Measurements from ENCODE around the gene GEMIN7. TPM values are rescaled to one million over a fixed set of nuclear protein-coding genes. Genes with fewer than 3 reads are reported as not detected.

The GEMIN7 gene
- total RNA-seq, 1 donor from 2014 or later, result 38.7 TPM

DNA sequence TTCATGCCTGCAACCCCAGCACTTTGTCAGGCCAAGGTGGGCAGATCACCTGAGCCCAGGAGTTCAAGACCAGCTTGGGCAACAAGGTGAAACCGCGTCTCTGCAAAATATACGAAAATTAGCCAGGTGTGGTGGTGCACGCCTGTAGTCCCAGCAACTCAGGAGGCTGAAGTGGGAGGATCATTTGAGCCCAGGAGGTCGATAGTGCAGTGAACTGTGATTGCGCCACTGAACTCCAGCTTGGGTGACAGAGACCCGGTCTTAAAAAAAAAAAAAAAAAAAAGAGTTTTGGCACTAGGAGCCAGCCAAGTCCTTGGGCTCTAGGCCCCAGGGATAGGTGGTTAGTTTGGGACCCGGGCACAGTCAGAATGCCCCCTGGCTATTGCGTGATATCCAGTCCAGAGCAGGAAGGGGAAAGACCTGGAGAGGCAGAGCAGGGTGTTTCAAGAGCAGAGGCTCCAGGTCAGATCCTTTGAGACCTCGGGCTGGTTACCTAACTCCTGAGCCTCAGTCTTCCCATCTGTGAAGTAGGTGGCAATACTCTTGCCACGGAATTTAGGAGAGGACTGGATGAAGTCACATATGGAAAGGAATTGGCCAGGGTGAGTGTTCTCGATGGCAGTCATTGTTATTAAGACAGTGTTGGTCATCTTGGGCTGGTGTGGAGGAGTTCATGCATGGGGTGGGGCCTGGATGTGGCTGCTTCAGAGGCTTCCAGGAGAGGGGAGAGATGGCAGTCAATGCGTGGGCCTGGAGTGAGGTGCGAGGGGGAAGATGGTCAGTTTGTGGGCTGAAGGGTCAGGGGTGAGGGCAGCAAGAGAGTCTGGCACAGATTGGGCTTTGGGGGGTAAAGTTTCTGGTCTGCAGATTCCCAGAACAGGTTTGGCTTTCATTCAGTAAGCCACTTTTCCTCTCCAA lies 16.7 kb downstream of the GEMIN7 start:
- Mint-ChIP-seq H3K4me3 (peak overlapping the region; percentile 25), H3K36me3 (ENCODE audit: low read depth) (peaks cover 18% of the 10 kb centered on the region), H3K4me1 (peaks cover 63% of the 10 kb centered on the region), H3K9me3 (no peaks in the 10 kb centered on the region), H3K27ac (no peak overlapping the region), H3K27me3 (no peaks in the 10 kb centered on the region)
- intact Hi-C loops (cut with micrococcal nuclease), result no loop called here
- ChIA-PET POLR2A (no interaction called here), CTCF (interaction anchor here (1.0 kb wide), 1 partner anchor 87 kb away, joined by 4 read pairs; no protein-coding TSS in a partner anchor)
- ATAC-seq (ENCODE audit: low read depth) (no peak), DNase-seq (no peak)
- TF ChIP-seq, protein P1, sequence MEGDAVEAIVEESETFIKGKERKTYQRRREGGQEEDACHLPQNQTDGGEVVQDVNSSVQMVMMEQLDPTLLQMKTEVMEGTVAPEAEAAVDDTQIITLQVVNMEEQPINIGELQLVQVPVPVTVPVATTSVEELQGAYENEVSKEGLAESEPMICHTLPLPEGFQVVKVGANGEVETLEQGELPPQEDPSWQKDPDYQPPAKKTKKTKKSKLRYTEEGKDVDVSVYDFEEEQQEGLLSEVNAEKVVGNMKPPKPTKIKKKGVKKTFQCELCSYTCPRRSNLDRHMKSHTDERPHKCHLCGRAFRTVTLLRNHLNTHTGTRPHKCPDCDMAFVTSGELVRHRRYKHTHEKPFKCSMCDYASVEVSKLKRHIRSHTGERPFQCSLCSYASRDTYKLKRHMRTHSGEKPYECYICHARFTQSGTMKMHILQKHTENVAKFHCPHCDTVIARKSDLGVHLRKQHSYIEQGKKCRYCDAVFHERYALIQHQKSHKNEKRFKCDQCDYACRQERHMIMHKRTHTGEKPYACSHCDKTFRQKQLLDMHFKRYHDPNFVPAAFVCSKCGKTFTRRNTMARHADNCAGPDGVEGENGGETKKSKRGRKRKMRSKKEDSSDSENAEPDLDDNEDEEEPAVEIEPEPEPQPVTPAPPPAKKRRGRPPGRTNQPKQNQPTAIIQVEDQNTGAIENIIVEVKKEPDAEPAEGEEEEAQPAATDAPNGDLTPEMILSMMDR (IDR thresholded peaks at IDR 0.05), result no peak

DNA sequence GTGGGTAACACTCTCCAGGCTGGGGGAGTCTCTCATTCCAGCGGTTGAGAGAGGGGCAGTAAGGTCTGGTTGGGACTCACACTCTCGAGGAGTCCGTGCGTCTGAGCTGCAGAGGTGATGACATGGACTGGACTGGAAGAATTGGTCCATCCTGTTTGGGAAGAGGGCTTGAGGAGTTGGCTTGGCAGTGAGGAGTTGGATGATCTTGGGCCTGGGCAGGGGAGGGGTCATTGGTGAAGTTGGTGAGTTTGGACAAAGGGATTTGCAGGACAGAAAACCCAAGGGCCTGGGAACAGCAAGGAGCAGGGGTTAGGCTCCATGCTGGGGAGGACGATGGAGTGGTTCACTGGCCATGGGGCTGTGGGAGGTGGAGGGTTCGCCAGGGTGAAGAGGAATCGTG lies 17.6 kb downstream of the GEMIN7 start:
- intact Hi-C loops (cut with micrococcal nuclease), result no loop called here
- H3K27me3 Mint-ChIP-seq, result no peaks in the 10 kb centered on the region
- H3K4me1 Mint-ChIP-seq, result peaks cover 56% of the 10 kb centered on the region
- ATAC-seq (ENCODE audit: low read depth), result no peak
- H3K9me3 Mint-ChIP-seq, result no peaks in the 10 kb centered on the region
- H3K36me3 Mint-ChIP-seq (ENCODE audit: low read depth), result peaks cover 12% of the 10 kb centered on the region
- ChIA-PET POLR2A (no interaction called here), CTCF (no interaction called here)
- H3K27ac Mint-ChIP-seq, result peak overlapping the region; percentile 26
- DNase-seq, result no peak
- no peak overlapping the region for H3K4me3 Mint-ChIP-seq
- TF ChIP-seq, protein P1 (IDR thresholded peaks at IDR 0.05), result no peak

DNA sequence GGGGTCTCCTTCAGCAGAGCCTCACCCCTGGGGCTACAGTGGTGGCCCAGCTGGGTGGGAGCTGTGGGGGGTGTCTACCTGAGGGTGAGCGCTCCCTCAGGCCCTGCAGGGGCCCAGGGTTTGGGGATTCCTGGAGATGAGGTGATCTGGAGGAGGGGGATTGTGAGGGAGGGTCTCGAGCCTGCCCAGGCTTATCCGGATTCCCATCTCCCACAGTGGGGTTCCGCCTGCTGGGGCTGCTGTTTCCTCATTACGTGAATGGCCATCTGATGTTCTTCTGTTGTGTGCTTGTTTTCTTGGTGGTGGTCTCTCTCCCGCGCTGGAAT lies 18.4 kb downstream of the GEMIN7 start:
- Mint-ChIP-seq H3K4me3 (no peak overlapping the region), H3K4me1 (peaks cover 55% of the 10 kb centered on the region), H3K9me3 (no peaks in the 10 kb centered on the region), H3K36me3 (ENCODE audit: low read depth) (peaks cover 9% of the 10 kb centered on the region), H3K27ac (no peak overlapping the region), H3K27me3 (no peaks in the 10 kb centered on the region)
- intact Hi-C loops (cut with micrococcal nuclease), result no loop called here
- ChIA-PET POLR2A (no interaction called here), CTCF (no interaction called here)
- TF ChIP-seq, protein P1 (IDR thresholded peaks at IDR 0.05), result no peak
- DNase-seq, result no peak
- no peak for ATAC-seq (ENCODE audit: low read depth)

- ATAC-seq (ENCODE audit: low read depth), result no peak
- no peak overlapping the region for H3K27ac Mint-ChIP-seq
- no peak for DNase-seq
- H3K4me3 Mint-ChIP-seq, result no peak overlapping the region
- H3K36me3 Mint-ChIP-seq (ENCODE audit: low read depth), result peaks cover 5% of the 10 kb centered on the region
- ChIA-PET POLR2A (interaction anchor here (1.3 kb wide), 1 partner anchor 18 kb away, joined by 3 read pairs; the partner anchor contains the start of gene GEMIN7), CTCF (no interaction called here)
- TF ChIP-seq, protein P1 (IDR thresholded peaks at IDR 0.05), result no peak
- H3K9me3 Mint-ChIP-seq, result no peaks in the 10 kb centered on the region
- no peaks in the 10 kb centered on the region for H3K27me3 Mint-ChIP-seq
- H3K4me1 Mint-ChIP-seq, result peaks cover 55% of the 10 kb centered on the region
- intact Hi-C loops (cut with micrococcal nuclease), result no loop called here
Measured at GRCh38 chr19:45097776-45098520, 18.9 kb downstream of the GEMIN7 start.
